SK-N-MC (cell line): Measurements from ENCODE around the gene NBEA.
"Not testable (repeated sequence)": the region's sequence is repeated elsewhere in the genome, so short reads cannot be mapped to it uniquely, and the experiment has no call there.

Experiments
- EZH2 ChIP-seq: fragments of 200-600 bp; sonication (generic); IDR thresholded peaks from one replicate; pipeline ENCODE4 v1.6.1; 2017; ENCODE audit warnings: antibody characterized with exemption
- FOXP2 ChIP-seq: optimal IDR thresholded peaks from 2 replicates; pipeline ENCODE3; 2011; ENCODE audit warnings: mild to moderate bottlenecking, moderate library complexity; ENCODE audit not compliant: insufficient read depth; ENCODE audit errors: extremely low read length, control extremely low read depth

DNA sequence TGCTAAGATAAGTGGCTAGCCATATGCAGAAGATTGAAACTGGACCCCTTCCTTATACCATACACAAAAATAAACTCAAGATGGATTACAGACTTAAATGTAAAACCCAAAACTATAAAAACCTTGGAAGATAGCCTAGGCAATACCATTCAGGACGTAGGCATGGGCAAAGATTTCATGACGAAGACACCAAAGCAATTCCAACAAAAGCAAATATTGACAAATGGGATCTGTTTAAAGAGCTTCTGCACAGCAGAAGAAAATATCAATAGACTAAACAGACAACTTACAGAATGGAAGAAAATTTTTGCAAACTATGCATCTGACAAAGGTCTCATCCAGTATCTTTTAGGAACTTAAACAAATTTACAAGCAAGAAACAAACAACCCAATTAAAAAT lies 466.2 kb downstream of the NBEA start:
- TF ChIP-seq FOXP2, EZH2: not testable (repeated sequence)
